ENCODE measurements around the gene COL4A2. TPM values are rescaled to one million over a fixed set of nuclear protein-coding genes. Genes with fewer than 3 reads are reported as not detected.

COL4A2 gene
- total RNA-seq, 2 experiments from 2014 or later, result not detected

DNA sequence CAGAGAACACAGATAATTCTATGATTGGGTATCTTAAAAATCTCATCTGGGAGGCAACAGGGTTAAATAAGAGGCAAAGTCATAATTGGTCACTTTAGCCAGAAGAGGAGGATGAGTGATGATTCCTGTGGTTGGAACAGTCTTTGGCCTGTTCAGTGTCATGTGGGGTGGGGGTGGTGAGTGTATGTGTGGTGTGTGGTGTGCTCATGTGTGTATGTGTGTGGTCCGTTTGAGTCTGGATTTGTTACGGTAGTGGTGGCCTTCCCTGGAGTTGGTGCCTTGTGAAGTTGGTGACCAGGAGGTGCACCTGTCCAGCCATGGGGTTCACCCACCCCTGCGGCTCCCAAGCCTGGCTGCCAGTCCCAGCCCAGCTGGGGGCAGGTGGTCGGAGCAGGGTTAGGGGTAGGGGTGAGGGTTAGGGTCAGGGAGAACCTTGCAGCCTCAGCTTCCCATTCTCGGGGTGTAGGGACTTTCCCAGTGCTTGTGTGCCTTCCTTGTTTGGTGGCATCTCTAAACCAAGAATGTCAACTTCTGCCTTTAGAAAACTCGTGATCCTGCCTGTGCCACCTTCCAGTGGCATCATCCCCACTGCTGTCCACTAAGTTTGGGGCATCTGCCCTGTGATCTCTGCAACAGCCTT, 156.9 kb downstream of the COL4A2 start:
- CTCF ChIA-PET, result interaction anchor here (1.1 to 2.4 kb wide), 2 partner anchors 8 to 10 kb away, joined by 4 to 7 read pairs; no protein-coding TSS in a partner anchor

GRCh38 chr13:110464556-110465333, 157.7 kb downstream of the COL4A2 start:
- H3K27me3 Mint-ChIP-seq, result no peaks in the 10 kb centered on the region
- no peak overlapping the region for H3K27ac Mint-ChIP-seq
- no peaks in the 10 kb centered on the region for H3K9me3 Mint-ChIP-seq
- no peak for ATAC-seq
- CTCF ChIA-PET, result interaction anchor here (2.4 kb wide), 1 partner anchor 9 kb away, joined by 7 read pairs; no protein-coding TSS in a partner anchor
- POLR2A ChIA-PET, result no interaction called here
- H3K36me3 Mint-ChIP-seq (ENCODE audit: low read depth), result no peaks in the 10 kb centered on the region
- no peak overlapping the region for H3K4me3 Mint-ChIP-seq
- intact Hi-C loops (cut with micrococcal nuclease), result no loop called here
- no peaks in the 10 kb centered on the region for H3K4me1 Mint-ChIP-seq (ENCODE audit: low read depth)
- no peak for TF ChIP-seq CTCF (IDR thresholded peaks at IDR 0.05)
- DNase-seq, result no peak

More for the DNA sequence above, 156.9 kb downstream of the COL4A2 start:
- ATAC-seq (no peak), DNase-seq (no peak)
- POLR2A ChIA-PET, result no interaction called here
- Mint-ChIP-seq H3K36me3 (ENCODE audit: low read depth) (no peaks in the 10 kb centered on the region), H3K9me3 (no peaks in the 10 kb centered on the region), H3K4me3 (no peak overlapping the region), H3K27ac (no peak overlapping the region), H3K27me3 (no peaks in the 10 kb centered on the region), H3K4me1 (ENCODE audit: low read depth) (no peaks in the 10 kb centered on the region)
- intact Hi-C loops (cut with micrococcal nuclease), result no loop called here
- TF ChIP-seq CTCF (IDR thresholded peaks at IDR 0.05), result no peak

GRCh38 chr13:110465696-110466095, 158.6 kb downstream of the COL4A2 start:
- ATAC-seq (no peak), DNase-seq (no peak)
- ChIA-PET CTCF (interaction anchor here (2.4 kb wide), 1 partner anchor 10 kb away, joined by 7 read pairs; no protein-coding TSS in a partner anchor), POLR2A (no interaction called here)
- Mint-ChIP-seq H3K4me3 (no peak overlapping the region), H3K9me3 (no peaks in the 10 kb centered on the region), H3K4me1 (ENCODE audit: low read depth) (no peaks in the 10 kb centered on the region), H3K36me3 (ENCODE audit: low read depth) (no peaks in the 10 kb centered on the region), H3K27me3 (peaks cover 2% of the 10 kb centered on the region), H3K27ac (no peak overlapping the region)
- intact Hi-C loops (cut with micrococcal nuclease), result no loop called here
- TF ChIP-seq CTCF (IDR thresholded peaks at IDR 0.05), result no peak

- no peaks in the 10 kb centered on the region for H3K36me3 Mint-ChIP-seq (ENCODE audit: low read depth)
- CTCF ChIA-PET, result interaction anchor here (2.4 kb wide), 1 partner anchor 11 kb away, joined by 7 read pairs; no protein-coding TSS in a partner anchor
Measured at GRCh38 chr13:110466266-110466915, 159.3 kb downstream of the COL4A2 start.

More at GRCh38 chr13:110466266-110466915, 159.3 kb downstream of the COL4A2 start:
- Mint-ChIP-seq H3K9me3 (no peaks in the 10 kb centered on the region), H3K4me3 (no peak overlapping the region), H3K27me3 (peaks cover 6% of the 10 kb centered on the region), H3K4me1 (ENCODE audit: low read depth) (no peaks in the 10 kb centered on the region), H3K27ac (no peak overlapping the region)
- ATAC-seq, result no peak
- POLR2A ChIA-PET, result no interaction called here
- no peak for DNase-seq
- TF ChIP-seq CTCF (IDR thresholded peaks at IDR 0.05), result no peak
- intact Hi-C loops (cut with micrococcal nuclease), result no loop called here
